Muscle of back (tissue), 11 donors: Measurements from ENCODE around the gene PEX7. TPM values are rescaled to one million over a fixed set of nuclear protein-coding genes. Genes with fewer than 3 reads are reported as not detected.
A peak's percentile ranks its signal among the peaks of the same experiment; 100 is the strongest.
"Not testable (repeated sequence)": the region's sequence is repeated elsewhere in the genome, so short reads cannot be mapped to it uniquely, and the experiment has no call there.

Experiments
- DNase-seq, 3 donors: peaks; one replicate each; pipeline versions ENCODE4 v3.0.0 to v3.0.0-alpha.2; 2013
- polyA plus RNA-seq, 10 donors: library from polyadenylated mRNA; unstranded; fragments of 120-200 nt; gene quantifications; one replicate each; pipeline ENCODE4 v1.2.1, GENCODE V29; 2013; ENCODE audit not compliant: insufficient read length in 10 of 10

Gene PEX7
- polyA plus RNA-seq, 10 donors = 5.7 to 10.0 (median 8.1) TPM

GRCh38 chr6:136831873-136832562 lies 9.6 kb downstream of the PEX7 start:
- DNase-seq = no peak

GRCh38 chr6:136840276-136841001 lies 18.0 kb downstream of the PEX7 start:
- no peak for DNase-seq

- no peak for DNase-seq
These were observed 20.8 kb downstream of the PEX7 start for GRCh38 chr6:136843210-136843609.

GRCh38 chr6:136846046-136846445 lies 23.7 kb downstream of the PEX7 start:
- peak; percentile 15 to 25 (median 21) for DNase-seq

- DNase-seq = not testable (repeated sequence)
These were observed 24.1 kb downstream of the PEX7 start for GRCh38 chr6:136846477-136846876.

- not testable (repeated sequence) for DNase-seq
These were observed 27.7 kb downstream of the PEX7 start for GRCh38 chr6:136849979-136850563.

- no peak for DNase-seq
These were observed 37.0 kb downstream of the PEX7 start for GRCh38 chr6:136859430-136859829.

GRCh38 chr6:136860043-136860442 lies 37.7 kb downstream of the PEX7 start:
- no peak for DNase-seq

- DNase-seq = no peak
These were observed 40.3 kb downstream of the PEX7 start for GRCh38 chr6:136862662-136863061.

- no peak for DNase-seq
These were observed 41.4 kb downstream of the PEX7 start for GRCh38 chr6:136863752-136864151.

- no peak for DNase-seq
These were observed 42.3 kb downstream of the PEX7 start for GRCh38 chr6:136864676-136865075.

GRCh38 chr6:136866872-136867416 lies 44.6 kb downstream of the PEX7 start:
- no peak for DNase-seq

- no peak for DNase-seq
These were observed 47.1 kb downstream of the PEX7 start for GRCh38 chr6:136869451-136869850.

- DNase-seq = no peak
These were observed 51.4 kb downstream of the PEX7 start for GRCh38 chr6:136873748-136874147.

- DNase-seq = not testable (repeated sequence)
These were observed 54.1 kb downstream of the PEX7 start for GRCh38 chr6:136876469-136876868.

GRCh38 chr6:136880748-136881460 lies 58.5 kb downstream of the PEX7 start:
- no peak for DNase-seq

GRCh38 chr6:136886091-136886490 lies 63.7 kb downstream of the PEX7 start:
- no peak for DNase-seq

GRCh38 chr6:136887953-136888352 lies 65.6 kb downstream of the PEX7 start:
- no peak for DNase-seq

- no peak for DNase-seq
These were observed 67.1 kb downstream of the PEX7 start for GRCh38 chr6:136889271-136890193.

GRCh38 chr6:136890194-136890839 lies 67.9 kb downstream of the PEX7 start:
- no peak for DNase-seq
